ENCODE measurements around the gene HMGXB3.

The HMGXB3 gene, protein sequence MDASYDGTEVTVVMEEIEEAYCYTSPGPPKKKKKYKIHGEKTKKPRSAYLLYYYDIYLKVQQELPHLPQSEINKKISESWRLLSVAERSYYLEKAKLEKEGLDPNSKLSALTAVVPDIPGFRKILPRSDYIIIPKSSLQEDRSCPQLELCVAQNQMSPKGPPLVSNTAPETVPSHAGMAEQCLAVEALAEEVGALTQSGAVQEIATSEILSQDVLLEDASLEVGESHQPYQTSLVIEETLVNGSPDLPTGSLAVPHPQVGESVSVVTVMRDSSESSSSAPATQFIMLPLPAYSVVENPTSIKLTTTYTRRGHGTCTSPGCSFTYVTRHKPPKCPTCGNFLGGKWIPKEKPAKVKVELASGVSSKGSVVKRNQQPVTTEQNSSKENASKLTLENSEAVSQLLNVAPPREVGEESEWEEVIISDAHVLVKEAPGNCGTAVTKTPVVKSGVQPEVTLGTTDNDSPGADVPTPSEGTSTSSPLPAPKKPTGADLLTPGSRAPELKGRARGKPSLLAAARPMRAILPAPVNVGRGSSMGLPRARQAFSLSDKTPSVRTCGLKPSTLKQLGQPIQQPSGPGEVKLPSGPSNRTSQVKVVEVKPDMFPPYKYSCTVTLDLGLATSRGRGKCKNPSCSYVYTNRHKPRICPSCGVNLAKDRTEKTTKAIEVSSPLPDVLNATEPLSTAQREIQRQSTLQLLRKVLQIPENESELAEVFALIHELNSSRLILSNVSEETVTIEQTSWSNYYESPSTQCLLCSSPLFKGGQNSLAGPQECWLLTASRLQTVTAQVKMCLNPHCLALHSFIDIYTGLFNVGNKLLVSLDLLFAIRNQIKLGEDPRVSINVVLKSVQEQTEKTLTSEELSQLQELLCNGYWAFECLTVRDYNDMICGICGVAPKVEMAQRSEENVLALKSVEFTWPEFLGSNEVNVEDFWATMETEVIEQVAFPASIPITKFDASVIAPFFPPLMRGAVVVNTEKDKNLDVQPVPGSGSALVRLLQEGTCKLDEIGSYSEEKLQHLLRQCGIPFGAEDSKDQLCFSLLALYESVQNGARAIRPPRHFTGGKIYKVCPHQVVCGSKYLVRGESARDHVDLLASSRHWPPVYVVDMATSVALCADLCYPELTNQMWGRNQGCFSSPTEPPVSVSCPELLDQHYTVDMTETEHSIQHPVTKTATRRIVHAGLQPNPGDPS (N-terminal part only)

DNA sequence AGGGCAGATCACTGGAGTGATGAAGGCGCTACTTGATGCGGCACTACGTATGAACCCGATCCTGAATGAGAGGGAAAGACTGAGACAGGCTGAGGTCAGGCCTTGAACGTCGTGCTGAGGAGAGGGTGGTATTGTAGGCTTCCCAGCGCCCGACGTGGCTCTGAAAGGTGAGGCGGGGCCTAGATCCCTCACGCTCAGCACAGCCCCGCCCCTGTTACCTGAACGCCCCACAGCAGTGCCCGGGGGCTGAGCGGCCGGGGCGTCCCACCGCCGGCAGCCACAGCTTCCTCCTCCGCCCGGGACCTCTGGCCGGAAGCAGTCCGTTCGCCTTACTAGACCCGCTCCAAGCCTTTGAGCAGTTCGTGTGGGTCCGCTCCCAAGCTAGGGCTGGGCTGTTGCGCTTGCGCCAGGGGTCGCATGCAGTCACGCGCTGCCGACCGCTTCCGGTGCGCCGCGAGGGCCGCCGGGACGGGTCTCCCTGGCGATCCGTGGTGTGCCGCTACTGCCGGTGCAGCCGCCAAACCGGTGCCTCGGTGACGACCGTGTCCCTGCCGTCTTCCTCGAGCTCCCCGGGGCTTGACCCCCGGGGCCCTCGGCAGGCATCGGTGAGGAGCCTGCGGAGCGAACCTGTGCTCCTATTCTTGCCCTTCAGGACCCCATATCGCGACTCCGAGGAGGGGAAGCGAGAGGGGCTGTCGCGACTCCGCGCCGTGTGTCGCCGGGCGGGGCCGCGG lies at the start of gene HMGXB3, which contains the start of gene TIGD6:
TSS of gene HMGXB3 (plus strand) at position 484 of the 734 bp plus-strand sequence. CDS start 4,114 bp downstream, outside the sequence.
TSS of gene TIGD6 (minus strand) at position 399 of the 734 bp plus-strand sequence. CDS start 4,306 bp downstream, outside the sequence.
- DNase-seq (ENCODE audit: low read depth in 2 of 2) = peak; percentile 82 to 87

DNA sequence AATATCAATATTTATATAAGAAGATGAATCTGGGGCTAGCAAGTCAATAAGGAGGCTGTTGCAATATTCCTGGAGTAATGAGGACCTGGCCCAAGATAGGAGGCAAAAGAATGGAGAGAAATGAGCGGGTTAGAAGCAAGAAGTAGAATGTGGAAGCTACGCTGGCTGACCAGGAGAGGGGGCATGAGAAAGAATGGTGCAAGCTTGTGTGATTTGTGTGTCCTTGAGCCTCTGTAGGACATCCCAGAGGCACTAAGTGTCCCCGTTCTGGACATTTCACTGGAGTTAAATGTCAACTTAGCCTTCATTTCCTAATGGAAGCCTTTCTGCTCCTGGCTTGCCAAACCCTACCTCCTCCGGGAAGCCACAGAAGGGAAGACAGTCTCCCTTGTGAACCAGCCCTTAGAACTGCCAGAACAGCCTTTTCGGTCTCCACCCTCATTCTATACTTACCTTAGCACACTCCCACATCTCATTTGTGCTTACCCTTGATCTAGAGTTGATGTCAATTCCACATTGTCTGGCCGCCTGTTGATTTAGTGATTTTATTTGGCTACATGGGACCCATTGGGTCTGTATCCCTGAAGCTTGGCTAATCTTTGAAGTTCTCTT lies 49.3 kb upstream of the HMGXB3 start:
- no peak for DNase-seq (ENCODE audit: low read depth in 2 of 2)

DNA sequence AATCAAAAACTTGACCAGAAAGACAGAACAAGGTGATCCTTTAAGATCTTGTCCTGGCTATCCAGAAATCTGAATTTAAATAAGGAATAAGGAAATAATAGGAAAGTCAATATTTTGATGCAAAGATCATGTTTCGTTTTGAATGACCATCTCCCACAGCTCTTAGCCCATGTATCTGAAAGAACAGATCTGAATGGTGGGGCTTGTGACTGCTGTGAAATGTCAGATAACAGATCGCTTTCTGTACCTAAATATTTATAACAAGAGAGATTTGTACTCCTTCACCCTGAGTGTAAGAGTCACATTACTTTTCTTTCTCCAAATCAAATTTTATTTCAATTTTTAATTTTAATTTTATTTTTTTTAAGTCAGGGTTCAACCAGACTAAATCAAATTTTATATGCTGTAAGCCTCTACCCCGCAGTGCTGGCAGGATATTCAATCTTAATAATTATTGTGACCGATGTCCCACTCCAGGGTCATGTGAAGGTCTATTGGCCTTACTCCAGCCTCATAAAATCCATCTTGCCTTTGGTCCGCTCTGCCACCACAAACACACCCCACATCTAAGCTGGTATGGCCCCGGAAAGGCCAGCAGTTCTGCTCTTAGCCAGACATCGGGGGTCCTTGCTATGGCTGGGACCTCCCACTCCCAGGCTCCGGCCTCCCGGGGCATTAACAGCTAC lies 47.0 kb upstream of the HMGXB3 start:
- DNase-seq (ENCODE audit: low read depth in 2 of 2) = no peak

DNA sequence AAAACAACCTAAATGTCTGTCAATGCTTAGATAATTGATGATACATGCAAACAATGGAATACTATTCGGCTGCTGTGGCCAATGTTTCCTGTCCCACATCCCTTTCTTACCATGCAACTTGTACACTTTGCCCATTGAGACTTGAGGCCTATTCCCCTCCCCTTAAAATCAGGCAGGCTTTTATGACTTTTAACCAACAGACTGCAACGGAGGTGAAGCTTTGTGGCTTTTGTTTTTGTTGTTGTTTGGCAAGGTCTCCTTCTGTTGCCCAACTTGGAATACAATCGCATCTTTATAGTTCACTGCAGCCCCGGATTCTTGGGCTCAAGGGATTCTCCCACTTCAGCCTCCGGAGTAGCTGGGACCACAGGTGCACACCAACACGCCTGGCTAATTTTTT lies 45.7 kb upstream of the HMGXB3 start:
- no peak for DNase-seq (ENCODE audit: low read depth in 2 of 2)

DNA sequence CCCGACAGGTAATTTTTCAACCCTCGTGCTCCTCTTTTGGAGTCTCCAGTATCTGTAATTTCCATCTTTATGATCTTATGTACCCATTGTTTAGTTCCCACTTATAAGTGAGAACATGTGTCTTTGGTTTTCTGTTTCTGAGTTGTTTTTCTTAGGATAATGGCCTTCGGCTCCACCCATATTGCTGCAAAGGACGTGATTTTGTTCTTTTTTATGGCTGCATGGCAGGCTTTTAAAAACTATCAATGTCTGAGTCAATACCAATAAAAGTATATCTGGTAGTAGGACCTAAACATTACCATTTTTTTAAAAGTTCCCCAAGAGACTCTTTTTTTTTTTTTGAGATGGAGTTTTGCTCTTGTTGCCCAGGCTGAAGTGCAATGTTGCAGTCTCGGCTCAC lies 43.9 kb upstream of the HMGXB3 start:
- DNase-seq (ENCODE audit: low read depth in 2 of 2) = no peak

DNA sequence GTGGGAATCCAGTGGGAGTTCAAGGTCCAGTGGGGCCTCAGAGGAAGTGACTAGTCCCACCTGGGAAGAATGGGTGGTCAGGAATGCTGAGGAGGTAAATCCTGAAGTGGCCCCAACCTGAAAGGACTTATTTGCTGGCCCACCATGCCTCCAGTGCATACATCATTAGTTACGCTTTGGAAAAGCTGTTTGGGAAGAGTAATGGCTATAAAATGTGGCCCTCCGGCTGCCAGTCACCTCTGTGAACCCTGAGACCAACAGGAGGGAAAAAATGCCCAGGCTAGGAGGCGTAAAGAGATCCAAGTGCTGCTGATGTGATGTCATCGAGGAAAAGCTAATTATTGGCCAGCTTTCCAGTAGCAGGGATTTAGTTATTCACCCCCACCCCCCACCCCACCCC lies 42.7 kb upstream of the HMGXB3 start:
- DNase-seq (ENCODE audit: low read depth in 2 of 2) = no peak

DNA sequence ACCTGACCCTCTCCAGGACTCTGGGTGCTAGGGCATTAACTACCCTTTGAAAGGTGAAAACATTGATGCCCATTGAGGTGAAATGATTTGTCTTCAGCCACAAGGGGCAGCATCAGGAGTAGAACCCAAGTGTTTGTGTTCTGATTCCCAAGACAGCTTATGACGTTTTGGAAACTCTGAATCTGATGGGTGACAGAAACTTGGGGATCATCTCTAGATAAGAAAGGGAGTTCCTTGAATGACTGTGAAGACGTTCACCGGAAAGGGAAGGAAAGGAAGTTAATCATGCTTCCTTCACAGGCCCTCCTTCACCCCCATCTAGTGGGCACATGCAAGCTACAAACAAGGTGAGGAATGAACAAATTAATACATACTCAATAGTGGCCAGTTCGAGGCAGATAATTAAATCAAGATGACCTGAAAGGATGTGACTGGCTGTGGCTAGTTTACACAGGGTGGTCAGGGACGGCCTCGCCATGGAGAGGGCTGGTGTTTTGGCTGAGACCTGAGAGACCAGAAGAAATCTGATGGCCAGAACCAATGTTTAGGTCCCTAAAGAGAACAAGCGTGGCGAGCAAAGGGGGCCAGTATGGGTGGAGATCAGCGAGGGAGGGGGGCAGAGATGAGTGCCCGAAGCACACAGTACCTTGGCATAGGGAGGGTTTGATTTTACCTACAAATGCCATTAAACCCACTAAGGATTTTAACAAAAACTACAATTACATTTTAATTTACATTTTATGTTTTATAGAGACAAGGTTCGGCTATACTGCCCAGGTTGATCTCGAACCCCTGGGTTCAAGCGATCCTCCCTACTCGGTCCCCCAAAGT lies 40.9 kb upstream of the HMGXB3 start:
- DNase-seq (ENCODE audit: low read depth in 2 of 2) = peak; percentile 39 to 46

DNA sequence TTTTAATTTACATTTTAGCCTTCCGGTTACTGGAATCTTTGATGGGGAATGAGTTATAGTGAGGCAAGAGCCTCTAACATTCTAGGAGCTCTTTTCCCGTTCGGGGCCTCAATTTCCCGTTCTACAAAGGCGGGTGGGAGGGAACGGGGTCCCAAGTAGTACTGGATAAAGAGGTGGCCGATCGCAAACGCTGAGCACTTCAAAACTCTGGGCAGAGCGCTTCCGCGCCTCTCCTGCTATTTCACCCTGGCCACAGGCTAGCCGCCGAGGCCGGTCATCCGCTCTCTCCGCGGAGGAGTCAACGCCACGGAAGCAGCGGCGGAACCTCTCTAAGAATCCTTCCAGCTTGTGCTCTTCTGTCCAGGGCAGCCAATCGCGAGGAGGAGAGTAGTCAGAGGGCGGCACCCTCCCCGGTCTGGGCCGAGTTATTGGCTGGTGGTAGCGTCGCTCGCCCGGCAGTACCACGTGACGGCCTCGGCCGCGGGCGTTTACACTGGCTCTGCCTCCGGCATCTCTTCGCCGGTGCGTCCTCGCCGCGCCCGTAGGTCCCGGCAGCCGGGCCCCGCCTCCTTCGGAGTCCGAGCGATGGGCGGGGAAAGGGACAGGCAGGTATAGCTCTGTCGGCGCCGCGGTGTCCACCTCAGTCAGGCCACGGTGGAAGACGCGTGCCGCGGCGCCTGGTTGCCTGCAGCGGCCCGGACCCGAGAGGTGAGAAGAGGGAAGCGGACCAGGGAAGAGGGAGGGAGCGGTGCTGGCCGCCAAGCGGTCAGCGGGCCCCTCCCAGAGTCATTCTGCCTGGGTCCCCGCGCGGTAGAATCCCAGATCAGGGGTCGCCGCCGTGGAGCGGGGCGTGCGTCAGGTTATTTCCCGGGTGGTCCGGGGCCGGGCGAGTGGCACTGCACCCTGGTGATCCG lies 40.0 kb upstream of the HMGXB3 start, which contains the start of gene SLC26A2:
TSS of gene SLC26A2 (plus strand) at position 487 of the 914 bp plus-strand sequence. CDS start 16,895 bp downstream, outside the sequence.
- DNase-seq (ENCODE audit: low read depth in 2 of 2) = peak; percentile 92 to 93

DNA sequence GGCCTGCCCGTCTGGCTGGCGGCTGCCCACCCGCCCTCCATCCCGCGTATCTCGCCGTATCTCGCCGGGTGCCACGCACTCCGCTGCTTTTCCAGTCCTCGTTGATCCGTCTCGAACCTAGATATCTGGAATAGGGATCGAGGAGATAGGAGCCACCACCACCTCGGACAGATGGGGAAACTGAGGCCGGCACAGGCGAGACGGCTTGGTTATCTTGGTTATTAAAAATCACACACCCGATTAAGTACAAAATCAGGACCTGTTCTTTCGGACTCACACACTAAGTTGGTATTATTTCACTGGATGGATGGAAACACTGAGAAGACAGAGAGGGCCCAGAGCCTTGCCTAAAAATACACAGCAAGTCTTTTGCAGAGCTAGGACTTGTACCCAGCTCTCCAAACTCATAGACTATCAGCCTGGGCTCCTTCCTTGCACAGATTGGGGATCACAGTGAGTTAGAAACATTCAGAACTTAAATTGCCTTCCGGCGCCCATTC lies 39.3 kb upstream of the HMGXB3 start:
- no peak for DNase-seq (ENCODE audit: low read depth in 2 of 2)

DNA sequence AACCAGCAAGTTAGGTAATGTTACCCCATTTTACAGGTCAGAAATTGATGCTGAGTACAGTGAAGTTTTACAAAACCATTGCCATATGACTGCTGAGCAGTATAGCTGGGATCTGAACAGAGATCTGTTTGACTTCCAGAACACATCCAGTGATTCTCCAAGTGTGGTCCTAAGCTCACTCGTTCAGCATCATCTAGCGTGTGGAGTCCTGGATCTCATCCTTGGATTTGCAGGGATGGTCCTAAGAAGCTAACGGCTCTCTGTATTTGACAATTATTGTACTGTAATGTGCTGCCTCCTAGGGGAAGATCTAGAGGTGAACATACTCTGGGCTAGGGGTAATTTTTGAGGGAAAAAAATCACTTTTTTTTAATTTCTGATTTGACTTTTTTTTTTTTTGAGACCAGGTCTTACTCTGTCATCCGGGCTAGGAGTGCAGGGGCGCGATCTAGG lies 38.6 kb upstream of the HMGXB3 start:
- no peak for DNase-seq (ENCODE audit: low read depth in 2 of 2)

DNA sequence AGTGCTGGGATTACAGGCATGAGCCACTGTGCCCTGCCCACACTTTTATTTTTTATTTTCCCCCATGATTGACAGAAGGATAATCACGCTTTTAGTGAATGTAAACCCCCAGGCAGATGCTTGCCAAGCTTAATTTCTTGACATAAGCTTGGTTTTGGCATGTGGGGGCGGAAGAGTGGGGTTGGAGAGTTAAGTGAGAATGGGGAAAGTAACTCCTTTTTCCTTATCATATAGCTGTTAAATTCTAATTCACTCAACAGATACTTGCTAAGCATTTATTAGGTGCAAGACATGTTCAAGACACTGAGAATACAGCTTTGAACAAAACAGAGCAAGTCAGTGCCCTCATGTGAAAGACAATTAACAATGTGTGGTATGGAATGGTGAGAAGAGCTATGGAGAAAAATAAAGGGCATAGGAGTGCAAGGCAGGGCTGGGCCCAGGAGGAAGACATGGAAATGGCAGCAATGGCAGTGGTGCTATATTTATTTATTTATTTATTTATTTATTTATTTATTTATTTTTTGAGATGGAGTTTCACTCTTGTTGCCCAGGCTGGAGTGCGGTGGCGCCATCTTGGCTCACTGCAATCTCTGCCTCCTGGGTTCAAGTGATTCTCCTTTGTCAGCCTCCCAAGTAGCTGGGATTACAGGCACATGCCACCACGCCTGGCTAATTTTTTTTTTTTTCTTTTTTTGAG lies 37.8 kb upstream of the HMGXB3 start:
- no peak for DNase-seq (ENCODE audit: low read depth in 2 of 2)

DNA sequence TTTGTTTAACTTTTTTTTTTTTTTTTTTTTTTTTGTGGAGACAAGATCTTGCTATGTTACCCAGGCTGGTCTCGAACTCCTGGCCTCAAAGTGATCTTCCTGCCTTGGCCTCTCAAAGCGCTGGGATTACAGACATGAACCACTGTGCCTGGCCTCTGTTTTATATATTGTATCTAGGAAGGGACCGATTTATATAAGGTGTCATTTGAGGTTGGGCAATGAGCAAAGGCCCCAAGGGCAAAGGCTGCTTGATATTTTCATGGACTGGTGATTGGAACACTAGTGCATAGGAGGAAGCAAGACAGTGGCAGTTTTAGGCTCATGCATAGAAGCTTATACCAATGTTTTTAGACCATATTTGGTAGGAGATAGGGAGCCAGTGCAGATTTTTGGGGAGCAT lies 36.8 kb upstream of the HMGXB3 start:
- no peak for DNase-seq (ENCODE audit: low read depth in 2 of 2)

DNA sequence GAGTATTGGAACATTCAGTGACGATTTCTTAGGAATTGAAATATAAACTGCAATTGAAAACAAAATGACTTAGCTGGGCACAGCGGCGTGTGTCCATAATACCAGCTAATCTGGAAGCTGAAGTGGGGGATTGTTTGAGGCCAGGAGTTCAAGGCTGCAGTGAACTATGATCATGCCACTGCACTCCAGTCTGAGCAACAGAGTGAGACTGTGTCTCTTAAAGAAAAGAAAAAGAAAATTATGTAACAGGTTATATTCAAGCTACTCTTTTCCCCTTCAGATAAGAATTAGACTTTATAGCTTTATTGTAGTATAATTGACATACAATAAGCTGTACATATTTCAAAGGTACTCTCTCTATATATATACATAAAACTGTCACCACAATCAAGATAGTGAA lies 33.6 kb upstream of the HMGXB3 start:
- no peak for DNase-seq (ENCODE audit: low read depth in 2 of 2)

DNA sequence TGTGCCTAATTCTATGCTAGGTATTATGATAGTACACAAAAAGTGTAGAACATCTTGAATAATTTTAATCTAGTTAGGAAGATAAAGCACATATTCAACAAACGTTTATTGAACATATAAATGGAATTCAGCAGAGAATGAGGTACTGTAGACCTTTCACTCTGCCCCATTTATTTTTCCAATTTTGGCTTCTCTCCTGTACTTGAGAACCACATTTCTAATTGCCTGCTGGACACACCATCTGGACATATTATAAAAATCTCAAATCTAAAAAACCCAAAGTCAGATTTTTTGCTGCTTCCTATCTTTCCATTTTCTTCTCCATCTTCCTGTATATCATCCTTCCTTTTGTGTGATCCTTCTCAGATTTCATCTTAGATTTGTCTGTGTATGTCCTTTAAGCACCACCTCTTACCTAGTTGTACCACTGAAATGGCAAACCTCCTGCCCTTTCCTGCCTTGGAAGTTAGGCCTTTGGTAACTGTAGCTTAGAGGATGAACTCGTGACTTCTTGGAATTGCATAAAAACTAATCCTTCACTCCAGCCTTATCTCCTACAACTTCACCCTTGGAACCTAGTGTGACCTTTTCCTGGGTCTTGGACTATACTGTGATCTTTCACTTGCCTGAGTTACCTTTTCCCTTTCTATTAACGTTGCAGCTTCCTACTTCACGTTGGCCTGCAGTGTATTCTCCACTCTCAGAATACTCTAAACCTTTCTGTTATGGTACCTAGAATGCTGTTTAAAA lies 31.2 kb upstream of the HMGXB3 start:
- DNase-seq (ENCODE audit: low read depth in 2 of 2) = no peak

DNA sequence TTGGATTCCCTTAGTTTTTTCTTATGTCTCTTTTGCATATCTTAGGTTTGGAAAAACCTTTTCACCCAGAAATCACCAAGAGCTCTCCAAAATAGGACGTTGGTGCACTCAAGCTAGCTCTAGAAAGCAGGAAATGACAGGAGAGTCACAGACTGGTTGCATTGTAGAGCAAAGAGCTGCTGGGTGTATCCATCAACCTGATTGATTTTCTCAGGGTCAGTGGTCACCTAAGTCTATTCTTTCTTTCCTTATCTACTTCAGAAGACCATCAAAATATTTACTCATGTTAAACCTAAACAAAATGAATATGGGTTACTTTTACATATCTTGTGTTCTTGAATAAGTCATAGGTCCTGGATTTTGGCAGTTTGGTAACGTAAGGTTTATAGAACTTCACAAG lies 25.1 kb upstream of the HMGXB3 start:
- DNase-seq (ENCODE audit: low read depth in 2 of 2) = no peak

DNA sequence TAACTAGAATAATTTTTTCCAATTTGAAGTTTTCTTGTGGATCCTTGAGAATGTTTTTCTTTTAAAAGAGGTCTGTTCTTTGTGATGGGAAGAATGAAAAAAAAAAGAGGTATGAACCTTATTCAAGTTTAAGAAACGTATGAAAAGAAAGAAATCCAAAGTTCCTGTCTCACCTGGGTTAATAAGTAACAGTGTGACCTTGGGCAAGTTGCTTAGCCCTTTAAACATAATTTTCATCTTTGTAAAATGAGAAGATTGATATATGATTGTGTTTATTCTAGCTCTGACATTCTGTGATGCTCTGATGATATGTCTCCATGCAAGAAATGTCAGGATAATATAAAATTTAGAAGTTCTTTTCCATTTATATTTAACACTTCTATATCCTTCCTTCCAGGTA lies 20.6 kb upstream of the HMGXB3 start:
- no peak for DNase-seq (ENCODE audit: low read depth in 2 of 2)

DNA sequence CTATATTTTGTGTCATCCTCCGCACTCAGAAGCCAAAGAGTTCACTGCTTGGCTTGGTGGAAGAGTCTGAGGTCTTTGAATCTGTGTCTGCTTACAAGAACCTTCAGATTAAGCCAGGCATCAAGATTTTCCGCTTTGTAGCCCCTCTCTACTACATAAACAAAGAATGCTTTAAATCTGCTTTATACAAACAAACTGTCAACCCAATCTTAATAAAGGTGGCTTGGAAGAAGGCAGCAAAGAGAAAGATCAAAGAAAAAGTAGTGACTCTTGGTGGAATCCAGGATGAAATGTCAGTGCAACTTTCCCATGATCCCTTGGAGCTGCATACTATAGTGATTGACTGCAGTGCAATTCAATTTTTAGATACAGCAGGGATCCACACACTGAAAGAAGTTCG lies 19.3 kb upstream of the HMGXB3 start:
- DNase-seq (ENCODE audit: low read depth in 2 of 2) = no peak

Measured in stimulated activated CD4-positive, alpha-beta T cell treated with anti-CD3 and anti-CD28 coated beads, Interleukin-15, amount 100 ng/mL, for 48 hours (primary cell).